Measurements from ENCODE around the gene RBM6. TPM values are rescaled to one million over a fixed set of nuclear protein-coding genes. Genes with fewer than 3 reads are reported as not detected.

Gene RBM6
- total RNA-seq, 2 experiments from 2014 or later = 99.3 to 106 TPM

DNA sequence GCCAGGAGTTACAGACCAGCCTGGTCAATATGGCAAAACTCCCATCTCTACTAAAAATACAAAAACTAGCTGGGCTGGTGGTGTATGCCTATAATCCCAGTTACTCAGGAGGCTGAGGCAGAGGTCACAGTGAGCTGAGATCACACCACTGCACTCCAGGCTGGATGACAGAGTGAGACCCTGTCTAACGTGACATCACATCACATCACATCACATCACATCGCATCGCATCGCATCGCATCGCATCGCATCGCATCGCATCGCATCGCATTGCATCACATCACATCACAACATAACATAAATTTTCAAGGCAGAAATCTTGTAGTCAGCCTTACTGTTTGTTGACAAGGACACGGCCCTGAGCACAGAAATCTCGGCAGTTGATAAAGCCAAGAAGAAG, 44.4 kb downstream of the RBM6 start:
- Mint-ChIP-seq H3K27me3 (no peaks in the 10 kb centered on the region), H3K4me3 (no peak overlapping the region), H3K9me3 (no peaks in the 10 kb centered on the region), H3K27ac (no peak overlapping the region), H3K36me3 (ENCODE audit: low read depth) (peaks cover 36% of the 10 kb centered on the region), H3K4me1 (ENCODE audit: low read depth) (no peaks in the 10 kb centered on the region)
- no peak for ATAC-seq (ENCODE audit: poor library complexity)
- TF ChIP-seq, protein P1, sequence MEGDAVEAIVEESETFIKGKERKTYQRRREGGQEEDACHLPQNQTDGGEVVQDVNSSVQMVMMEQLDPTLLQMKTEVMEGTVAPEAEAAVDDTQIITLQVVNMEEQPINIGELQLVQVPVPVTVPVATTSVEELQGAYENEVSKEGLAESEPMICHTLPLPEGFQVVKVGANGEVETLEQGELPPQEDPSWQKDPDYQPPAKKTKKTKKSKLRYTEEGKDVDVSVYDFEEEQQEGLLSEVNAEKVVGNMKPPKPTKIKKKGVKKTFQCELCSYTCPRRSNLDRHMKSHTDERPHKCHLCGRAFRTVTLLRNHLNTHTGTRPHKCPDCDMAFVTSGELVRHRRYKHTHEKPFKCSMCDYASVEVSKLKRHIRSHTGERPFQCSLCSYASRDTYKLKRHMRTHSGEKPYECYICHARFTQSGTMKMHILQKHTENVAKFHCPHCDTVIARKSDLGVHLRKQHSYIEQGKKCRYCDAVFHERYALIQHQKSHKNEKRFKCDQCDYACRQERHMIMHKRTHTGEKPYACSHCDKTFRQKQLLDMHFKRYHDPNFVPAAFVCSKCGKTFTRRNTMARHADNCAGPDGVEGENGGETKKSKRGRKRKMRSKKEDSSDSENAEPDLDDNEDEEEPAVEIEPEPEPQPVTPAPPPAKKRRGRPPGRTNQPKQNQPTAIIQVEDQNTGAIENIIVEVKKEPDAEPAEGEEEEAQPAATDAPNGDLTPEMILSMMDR (IDR thresholded peaks at IDR 0.05) = no peak
- intact Hi-C loops (cut with DNase I, micrococcal nuclease) = no loop called here
- Histone ChIP-seq H3K27ac (ENCODE audit: low read depth in 1 of 2, low read length in 2 of 2) (no peak overlapping the region), H3K36me3 (ENCODE audit: insufficient read depth, low read length) (peaks cover 36% of the 10 kb centered on the region), H3K4me3 (ENCODE audit: low read length) (no peak overlapping the region), H3K9me3 (ENCODE audit: control insufficient read depth in 1 of 2, insufficient read depth in 1 of 2, low read length in 2 of 2) (no peaks in the 10 kb centered on the region), H3K27me3 (ENCODE audit: control insufficient read depth in 1 of 2, insufficient read depth in 2 of 2, low read length in 2 of 2) (no peaks in the 10 kb centered on the region), H3K4me1 (ENCODE audit: insufficient read depth, low read length) (no peaks in the 10 kb centered on the region)
- DNase-seq = no peak
- POLR2A ChIA-PET = no interaction called here
- CTCF ChIA-PET = interaction anchor here (0.6 to 1.3 kb wide), 2 partner anchors 50 to 145 kb away, joined by 3 read pairs; no protein-coding TSS in a partner anchor

DNA sequence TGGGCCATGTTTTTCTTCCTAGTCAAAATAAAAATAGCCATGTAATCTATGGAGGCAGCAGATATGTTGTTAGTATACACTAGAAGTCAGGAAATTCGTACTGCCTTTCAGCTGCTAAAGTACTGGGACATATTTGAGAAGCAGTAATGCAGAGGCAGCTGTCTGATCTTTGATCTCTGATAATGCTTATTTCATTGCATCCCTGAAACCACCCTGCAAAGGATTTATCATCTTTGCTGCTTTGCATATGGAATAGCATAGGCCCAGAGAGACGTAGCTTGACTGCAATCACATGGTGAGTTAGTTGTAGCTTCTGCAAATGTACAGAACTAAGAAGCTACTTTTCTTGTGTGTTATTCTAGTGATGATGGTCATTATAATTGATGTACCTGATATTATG, 52.4 kb downstream of the RBM6 start:
- Mint-ChIP-seq H3K27ac (no peak overlapping the region), H3K9me3 (no peaks in the 10 kb centered on the region), H3K36me3 (ENCODE audit: low read depth) (peaks cover 50% of the 10 kb centered on the region), H3K4me1 (ENCODE audit: low read depth) (peaks cover 11% of the 10 kb centered on the region), H3K27me3 (no peaks in the 10 kb centered on the region), H3K4me3 (no peak overlapping the region)
- H3K4me3 ChIP-seq (ENCODE audit: low read length) = no peak overlapping the region
- no peak overlapping the region for H3K27ac ChIP-seq (ENCODE audit: low read depth in 1 of 2, low read length in 2 of 2)
- H3K4me1 ChIP-seq (ENCODE audit: insufficient read depth, low read length) = no peaks in the 10 kb centered on the region
- DNase-seq (no peak), ATAC-seq (ENCODE audit: poor library complexity) (no peak)
- no peaks in the 10 kb centered on the region for H3K27me3 ChIP-seq (ENCODE audit: control insufficient read depth in 1 of 2, insufficient read depth in 2 of 2, low read length in 2 of 2)
- CTCF ChIA-PET = no interaction called here
- peaks cover 38% of the 10 kb centered on the region for H3K36me3 ChIP-seq (ENCODE audit: insufficient read depth, low read length)
- TF ChIP-seq, protein P1 (IDR thresholded peaks at IDR 0.05) = no peak
- H3K9me3 ChIP-seq (ENCODE audit: control insufficient read depth in 1 of 2, insufficient read depth in 1 of 2, low read length in 2 of 2) = no peaks in the 10 kb centered on the region
- POLR2A ChIA-PET = interaction anchor here (0.8 kb wide), 1 partner anchor 52 kb away, joined by 3 read pairs; the partner anchor contains the start of gene RBM6
- intact Hi-C loops (cut with DNase I, micrococcal nuclease) = no loop called here

DNA sequence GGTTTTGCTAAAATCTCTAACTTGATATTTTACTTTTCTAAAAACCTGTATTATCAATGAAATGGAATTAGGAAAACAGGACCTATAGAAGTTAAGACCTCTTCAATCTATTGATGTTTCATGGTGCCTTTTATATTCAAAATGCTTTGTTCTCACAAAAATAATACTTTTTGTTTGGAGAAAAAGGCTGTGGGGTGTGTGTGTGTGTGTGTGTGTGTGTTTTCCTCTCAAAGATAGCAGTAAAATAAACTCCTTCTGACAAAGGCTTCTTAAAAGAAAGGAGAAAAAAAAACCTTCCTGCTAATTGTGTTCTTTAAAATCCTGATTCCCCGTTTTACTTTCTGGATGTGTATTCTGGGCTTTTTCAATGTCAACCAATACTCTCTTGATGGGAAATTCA, 54.5 kb downstream of the RBM6 start:
- Mint-ChIP-seq H3K9me3 (no peaks in the 10 kb centered on the region), H3K4me1 (ENCODE audit: low read depth) (peaks cover 13% of the 10 kb centered on the region), H3K4me3 (no peak overlapping the region), H3K27ac (no peak overlapping the region), H3K27me3 (no peaks in the 10 kb centered on the region), H3K36me3 (ENCODE audit: low read depth) (peaks cover 66% of the 10 kb centered on the region)
- TF ChIP-seq, protein P1 (IDR thresholded peaks at IDR 0.05) = no peak
- CTCF ChIA-PET = no interaction called here
- no peaks in the 10 kb centered on the region for H3K4me1 ChIP-seq (ENCODE audit: insufficient read depth, low read length)
- ATAC-seq (ENCODE audit: poor library complexity) (no peak), DNase-seq (no peak)
- intact Hi-C loops (cut with DNase I, micrococcal nuclease) = no loop called here
- no peak overlapping the region for H3K27ac ChIP-seq (ENCODE audit: low read depth in 1 of 2, low read length in 2 of 2)
- no peaks in the 10 kb centered on the region for H3K9me3 ChIP-seq (ENCODE audit: control insufficient read depth in 1 of 2, insufficient read depth in 1 of 2, low read length in 2 of 2)
- peaks cover 39% of the 10 kb centered on the region for H3K36me3 ChIP-seq (ENCODE audit: insufficient read depth, low read length)
- POLR2A ChIA-PET = no interaction called here
- H3K4me3 ChIP-seq (ENCODE audit: low read length) = no peak overlapping the region
- no peaks in the 10 kb centered on the region for H3K27me3 ChIP-seq (ENCODE audit: control insufficient read depth in 1 of 2, insufficient read depth in 2 of 2, low read length in 2 of 2)

All from CD4-positive, alpha-beta T cell (primary cell).